GM18520 (cell line): ENCODE measurements around the gene ZBTB21.

Experiments used
- ATAC-seq: cut with Tn5 transposase; IDR thresholded peaks from one replicate; pipeline ENCODE4 v1.9.1; 2021; ENCODE audit not compliant: unreplicated experiment

The ZBTB21 gene

DNA sequence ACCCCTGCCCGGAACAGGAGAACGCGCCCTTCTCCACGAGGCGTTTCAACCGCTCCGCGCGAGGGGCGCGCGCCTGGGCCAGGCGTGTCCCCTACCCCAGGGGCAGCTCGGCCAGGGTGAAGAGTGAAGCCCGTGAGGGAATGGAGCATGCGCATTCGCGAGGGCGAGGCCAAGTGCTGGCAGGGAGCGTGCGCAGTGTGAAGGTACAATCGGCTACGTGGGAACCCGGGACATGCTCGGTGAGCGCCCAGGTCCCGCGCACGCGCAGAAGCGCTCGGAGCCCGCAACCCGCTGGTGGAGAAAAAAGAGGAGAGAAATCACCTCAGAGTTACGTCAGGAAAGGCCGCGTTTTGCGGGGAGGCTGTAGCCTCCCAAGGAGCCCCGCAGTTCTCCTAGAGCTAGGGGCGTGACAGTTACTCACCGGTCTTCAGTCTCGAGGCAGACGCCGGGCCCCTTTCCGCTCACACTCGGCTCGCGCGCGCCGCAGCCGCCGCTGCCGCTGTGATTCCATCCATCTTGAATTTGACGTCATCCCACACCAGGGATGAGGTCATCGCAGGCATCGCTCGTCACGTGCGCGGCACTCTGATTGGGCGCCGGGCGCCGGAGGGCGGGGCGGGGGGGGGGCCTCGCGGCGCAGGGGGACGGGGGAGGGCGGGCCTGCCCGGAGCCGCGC lies at the start of gene ZBTB21:
TSS of gene ZBTB21 (minus strand) at position 530 of the 676 bp plus-strand sequence. CDS start 16,265 bp downstream, outside the sequence.
- peak; percentile 63 for ATAC-seq

DNA sequence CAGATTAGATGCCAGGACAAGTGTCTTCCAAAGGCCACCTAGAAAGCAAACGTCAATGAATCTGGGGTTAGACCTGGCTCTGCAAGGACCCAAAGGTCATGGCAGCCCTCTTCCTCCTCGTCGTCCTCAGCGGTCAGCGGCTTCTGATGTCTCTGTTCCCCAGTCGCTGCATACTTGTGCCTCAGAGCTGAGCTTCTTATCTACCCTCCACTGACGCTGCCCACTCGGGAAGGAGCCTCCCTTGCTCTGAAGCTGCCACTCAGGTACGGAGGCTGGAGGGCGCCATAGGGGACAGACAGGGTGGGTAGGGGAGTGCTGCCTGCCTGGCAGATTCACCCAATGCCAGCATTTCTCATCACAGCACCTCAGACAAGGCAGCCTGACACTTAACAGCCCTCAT lies 49.6 kb upstream of the ZBTB21 start:
- ATAC-seq = no peak

DNA sequence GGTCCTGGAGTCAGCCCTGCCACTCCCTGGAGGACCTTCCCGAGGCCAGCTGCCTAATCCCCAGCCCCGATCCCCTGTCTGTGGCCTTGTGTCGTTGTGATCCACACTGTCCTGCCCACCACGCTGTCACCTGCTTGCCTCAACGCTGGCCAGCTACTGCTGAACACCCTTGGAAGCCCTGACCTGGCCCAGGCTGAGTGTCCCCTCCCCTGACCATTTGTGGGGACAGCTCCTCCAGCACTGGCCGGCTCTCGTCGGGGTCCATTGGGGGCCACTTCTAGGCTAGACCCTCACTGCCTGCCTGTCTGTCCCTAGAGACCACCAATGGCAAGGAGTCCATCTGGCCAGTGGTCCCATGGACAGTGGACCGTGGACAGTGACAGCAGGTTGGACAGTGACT lies 49.0 kb upstream of the ZBTB21 start:
- ATAC-seq = no peak

DNA sequence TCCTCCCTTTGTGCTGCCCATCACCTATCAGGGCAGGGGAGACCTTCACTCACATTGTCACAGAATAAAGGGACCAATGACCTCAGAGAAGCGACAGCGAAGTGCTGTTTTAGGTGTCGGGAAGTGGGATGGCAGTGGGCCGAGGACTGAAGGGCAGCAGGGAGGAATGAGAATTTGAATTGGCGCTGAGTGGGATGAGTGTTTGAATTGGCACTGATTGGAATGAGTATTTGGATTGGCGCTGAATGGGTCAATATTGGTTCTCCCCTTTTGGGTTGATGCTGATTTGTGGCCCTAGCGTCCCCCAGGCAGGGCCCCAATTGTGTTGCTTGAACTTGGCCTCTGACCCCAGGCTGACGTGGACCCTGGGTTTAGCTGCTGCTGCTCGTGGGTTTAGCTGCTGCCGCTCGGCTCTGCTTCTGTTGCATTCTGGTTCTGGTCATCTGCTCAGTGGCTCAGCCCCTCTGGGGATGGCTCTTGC lies 48.5 kb upstream of the ZBTB21 start:
- ATAC-seq = no peak

DNA sequence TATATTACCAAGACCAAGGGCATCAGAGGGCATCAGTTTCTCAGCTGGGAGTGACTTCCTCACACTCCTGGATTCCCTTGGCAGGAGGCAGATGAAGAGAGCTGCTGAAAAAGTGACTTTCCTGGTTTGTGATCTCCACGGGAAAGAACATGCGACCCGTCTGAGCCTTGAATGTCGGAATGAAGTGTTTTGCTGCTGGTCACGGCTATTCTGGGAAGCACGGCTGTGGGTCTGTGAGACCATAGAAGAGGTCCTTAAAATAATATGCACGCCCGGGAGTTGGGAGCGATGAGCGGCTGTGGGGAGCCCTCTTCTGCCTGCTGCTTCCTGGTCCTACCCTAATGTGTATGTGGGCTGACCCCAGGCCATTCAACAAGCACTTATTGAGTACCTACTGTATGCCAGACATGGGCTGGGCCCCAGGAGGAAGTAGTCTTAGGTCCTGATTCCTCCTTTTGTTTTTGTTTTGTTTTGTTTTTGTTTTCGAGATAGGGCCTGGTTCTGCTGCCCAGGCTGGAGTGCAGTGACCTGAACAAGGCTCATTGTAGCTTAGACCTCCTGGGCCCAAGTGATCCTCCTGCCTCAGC lies 47.8 kb upstream of the ZBTB21 start:
- no peak for ATAC-seq

DNA sequence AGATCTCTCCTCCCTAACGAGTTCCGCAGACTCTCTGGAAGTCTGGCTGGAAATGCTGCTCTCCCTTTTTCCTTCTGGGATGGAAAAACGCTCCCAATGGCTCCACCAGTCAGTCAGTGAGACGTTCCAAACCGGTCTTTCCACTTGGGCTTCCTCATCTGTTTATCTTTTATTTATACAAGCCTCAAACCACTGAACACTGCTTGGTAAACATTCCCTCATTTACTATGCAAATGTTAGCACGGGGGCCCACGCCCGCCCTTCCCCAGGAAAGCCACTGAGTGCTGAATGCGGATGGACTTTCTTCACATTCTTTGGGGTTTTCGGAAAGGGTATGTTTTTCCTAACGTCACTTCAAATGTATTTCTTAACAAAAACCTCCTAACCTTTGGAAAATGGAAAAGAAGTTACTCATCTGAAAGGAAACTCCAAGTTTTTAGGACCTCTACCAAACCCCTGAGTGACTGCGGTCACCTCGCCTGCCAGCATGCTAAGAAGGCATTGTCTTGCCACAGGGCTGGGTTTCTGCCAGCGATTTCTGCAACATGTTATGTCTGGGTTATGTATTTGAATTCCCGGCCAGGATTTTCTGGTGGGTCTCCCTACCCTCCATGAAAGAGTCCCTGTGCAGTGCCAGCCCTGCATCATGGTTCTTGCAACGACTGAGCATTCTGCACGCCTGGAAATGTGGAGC lies 47.0 kb upstream of the ZBTB21 start:
- no peak for ATAC-seq

DNA sequence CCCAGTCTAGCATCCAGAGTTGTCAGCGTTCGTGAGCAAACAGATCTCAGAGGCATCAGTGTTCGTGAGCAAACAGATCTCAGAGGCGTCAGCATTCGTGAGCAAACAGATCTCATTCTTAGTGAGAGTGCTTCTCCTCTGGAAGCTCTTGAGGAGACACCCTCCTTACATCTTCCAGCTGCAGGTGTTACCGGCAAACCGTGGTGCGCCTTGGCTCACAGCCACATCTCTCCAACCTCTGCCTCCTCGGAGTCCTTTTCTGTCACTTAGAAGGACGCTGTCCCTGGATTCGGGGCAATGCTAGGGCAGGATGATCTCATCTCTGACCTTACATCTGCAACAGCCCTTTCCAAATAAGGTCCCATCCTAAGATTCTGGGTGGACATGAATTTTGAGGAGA lies 46.3 kb upstream of the ZBTB21 start:
- ATAC-seq = no peak

DNA sequence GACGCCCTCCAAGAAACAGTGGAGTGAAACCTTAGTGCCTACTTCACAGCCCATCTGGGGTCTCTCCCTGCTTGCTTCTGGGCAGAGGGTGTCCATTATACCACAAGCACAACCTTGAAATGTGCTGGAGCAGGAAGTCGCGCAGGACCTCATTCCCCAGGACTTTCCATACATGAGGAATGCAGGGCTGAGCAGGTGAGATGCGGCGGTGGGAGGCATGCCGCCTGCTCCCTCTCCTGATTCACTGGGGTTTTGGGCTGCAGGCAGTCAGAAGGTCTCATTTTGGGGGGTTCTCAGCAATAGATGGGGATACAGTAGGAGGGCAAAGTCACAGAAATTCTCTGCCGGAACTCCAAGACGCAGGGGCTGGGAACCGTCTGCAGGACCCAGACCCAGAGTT lies 45.3 kb upstream of the ZBTB21 start:
- no peak for ATAC-seq

DNA sequence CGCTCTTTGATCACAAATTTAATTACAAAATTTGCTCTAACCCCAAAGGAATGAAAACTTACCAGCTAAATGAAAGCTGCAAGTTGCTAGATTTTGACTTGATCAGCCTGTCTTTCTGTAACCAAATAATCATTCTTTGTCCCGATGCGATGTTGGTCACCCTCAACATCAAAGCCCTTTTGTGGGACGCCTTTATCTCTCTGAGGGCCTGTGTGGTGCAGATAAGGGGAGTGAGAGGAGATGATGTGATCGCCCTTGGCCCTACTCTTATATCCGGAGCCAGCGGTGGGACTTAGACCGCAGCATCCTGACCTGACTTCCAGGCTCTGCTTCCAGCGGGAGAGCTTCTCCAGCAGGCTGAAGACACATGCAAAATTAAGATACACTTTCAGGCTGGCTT lies 41.6 kb upstream of the ZBTB21 start:
- ATAC-seq = no peak

DNA sequence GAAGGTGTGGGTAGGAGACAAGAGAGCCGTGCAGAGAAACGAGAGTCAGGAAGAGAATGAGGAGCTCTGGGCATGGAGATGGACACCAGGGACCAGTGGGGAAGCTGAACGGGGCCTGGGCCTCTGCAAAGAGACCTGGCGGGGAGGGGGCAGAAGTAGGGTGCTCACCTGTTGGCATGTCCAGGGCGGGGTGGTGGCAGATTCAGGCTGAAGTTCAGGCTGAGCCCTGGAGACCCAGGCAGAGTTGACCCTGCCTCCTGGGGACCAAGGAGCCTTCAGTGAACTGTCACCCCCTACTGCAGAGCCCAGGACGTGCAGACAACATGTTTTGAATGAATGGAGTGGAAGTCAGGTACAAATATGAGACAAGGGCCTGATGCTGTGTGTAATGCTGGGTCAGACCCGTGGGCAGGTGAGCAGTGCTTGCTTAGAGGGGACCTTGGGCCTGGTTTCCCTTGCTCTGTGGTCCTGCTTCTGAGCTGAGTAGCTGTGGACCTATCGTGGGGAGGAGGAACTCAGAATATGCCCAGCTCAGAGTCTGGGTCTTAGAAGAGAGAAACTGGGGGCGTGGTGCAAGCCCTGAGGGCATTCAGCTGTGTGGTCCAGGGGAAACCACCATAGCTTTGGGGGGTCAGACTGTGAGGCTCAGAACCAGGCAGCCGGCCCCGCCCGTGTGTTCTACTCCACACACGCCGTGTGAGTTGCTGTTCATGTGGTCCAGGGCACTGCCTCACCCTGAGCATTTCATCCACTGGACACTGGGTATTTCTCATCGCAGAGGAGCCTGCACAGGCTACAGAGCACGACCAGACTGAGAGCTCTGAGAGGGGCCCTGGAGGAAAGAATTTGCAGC lies 39.6 kb upstream of the ZBTB21 start:
- no peak for ATAC-seq

DNA sequence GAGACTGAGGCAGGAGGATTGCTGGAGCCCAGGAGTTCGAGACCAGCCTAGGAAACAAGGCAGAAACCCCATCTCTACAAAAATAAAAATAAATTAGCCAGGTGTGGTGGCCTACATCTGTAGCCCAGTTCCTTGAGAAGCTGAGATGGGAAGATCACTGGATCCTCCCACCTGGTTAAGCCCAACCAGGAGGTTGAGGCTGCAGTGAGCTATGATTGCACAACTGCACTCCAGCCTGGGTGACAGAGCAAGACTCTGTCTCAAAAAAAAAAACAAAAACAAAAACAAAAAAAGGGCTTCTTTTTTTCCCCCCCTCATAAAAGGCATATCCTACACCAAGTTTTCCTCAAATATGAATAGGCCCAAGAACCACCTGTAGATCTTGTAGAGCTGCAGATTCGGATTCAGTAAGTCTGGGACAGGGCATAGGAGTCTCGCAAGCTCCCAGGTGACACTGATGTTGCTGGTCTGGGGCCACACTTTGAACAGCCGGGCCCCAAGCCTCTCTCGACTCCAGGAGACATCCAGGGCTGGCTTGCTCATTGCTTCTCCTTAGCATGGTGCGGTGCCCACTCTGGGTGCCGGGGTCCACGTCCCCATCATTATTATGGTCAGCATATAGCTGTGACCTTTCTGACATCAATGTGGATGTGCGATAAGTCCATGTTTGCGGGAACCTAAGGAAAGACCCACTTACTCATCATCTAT lies 38.9 kb upstream of the ZBTB21 start:
- ATAC-seq = no peak

DNA sequence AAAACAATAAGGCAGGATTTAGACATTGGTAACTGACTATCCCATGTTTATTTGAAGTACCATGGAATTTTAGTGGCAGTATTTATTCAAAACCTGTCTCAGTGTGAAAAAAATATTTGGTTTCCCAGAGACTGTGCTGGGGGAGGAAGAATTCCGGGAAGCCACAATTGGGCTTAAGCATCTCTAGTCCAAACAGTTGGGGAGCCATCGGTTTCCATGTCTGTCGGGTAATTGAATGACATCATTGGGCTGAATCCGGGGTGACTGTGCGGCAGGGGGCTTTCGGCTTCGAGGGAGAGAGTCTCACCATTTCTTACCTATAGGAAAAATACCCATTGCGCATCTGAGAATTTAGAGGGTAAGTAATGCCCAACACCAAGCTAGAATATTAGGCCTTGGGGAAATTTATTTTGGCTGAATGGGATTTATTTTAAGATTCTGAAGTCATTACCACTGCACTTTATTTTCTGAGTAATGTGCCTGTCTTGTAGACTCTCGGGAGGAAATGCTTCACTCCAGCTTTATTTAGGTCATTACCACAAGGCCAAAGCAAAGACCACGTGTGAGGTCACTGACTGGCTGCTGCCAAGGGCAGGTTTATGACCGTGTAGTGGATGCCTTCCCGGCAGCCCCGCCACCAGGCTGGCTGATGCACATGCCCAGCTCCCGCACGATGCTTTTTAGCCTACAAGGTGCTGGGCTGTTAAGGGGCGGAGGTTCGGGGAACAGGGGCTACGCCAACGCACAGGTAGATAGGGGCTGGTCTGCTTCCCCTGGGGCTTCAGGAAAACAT lies 37.9 kb upstream of the ZBTB21 start:
- ATAC-seq = no peak

DNA sequence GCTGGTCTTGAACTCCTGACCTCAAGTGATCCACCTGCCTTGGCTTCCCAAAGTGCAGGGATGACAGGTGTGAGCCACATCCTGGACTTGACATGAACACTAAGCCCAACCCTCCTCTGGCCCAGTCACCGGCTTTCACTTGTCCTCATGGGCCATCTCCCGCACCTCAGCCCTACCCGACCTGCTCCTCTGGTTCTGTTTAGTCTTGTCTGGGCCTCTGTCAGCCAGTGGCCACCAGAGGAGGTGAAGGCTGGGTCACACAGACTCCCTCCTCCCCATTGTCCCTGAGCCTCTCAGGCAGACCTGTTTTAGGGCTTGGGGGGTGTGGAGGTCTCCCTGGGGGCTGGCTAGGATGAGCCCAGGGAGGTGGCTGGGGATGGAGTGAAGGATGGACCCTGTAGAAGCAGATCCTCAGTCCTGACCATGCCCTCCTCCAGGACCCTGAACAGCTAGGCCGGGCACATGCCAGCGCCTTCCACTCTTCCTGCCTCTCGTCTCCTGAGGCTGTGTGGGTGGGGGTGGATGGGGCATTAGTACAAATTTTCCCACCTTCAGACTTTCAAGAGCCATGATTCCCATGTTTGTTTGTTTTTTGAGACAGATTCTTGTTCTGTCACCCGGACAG lies 34.8 kb upstream of the ZBTB21 start:
- no peak for ATAC-seq

DNA sequence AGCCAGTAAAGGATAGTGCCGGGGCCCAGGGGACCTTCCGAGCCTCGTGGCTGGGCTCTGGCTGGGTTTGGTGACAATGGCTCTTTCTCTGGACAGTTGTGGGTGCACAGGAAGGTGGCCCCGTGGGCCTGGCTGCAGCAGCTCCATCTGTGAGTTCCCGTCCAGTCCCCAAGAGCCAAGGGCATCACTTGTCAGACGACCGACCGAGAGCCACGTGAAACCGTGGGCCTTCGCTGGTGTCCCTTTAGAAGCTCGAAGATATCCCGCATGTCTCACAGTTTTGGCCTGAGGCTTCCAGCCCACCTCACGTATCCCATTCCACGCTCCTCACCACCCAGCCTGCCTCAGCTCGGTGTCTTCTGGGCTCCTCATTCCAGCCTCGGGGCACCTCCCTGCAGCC lies 33.8 kb upstream of the ZBTB21 start:
- no peak for ATAC-seq

DNA sequence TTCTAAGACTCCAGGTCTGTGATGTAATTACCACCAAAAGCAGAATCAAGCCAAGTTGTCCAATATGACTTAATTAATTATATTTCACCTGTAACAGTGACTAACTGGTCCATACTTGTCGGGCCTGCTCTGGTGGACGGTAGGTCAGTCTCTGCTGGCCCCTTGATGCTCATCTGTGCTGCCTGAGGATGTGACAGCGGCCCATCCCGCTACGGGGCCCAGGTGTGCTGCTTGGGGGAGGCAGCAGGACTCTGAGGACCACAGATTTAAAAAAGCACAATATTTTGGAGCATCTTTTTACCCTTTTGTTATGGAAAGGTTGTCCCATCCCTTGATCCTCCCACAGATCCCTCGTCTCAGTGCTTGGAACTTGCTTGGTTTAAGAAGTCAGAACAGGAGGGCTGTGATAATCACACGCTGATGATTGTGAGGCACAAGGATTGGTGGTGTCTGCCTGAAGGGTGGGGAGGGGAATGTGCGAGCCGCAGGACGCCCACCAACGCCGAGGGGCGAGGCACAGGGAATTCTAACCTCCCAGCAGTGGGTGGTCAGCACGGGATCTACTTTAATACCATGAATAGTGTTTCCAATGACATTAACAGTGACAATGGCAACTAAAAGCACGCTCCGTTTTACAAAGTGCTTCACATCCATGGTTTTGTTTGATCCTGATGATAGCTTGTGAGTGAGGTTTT lies 33.2 kb upstream of the ZBTB21 start:
- no peak for ATAC-seq

DNA sequence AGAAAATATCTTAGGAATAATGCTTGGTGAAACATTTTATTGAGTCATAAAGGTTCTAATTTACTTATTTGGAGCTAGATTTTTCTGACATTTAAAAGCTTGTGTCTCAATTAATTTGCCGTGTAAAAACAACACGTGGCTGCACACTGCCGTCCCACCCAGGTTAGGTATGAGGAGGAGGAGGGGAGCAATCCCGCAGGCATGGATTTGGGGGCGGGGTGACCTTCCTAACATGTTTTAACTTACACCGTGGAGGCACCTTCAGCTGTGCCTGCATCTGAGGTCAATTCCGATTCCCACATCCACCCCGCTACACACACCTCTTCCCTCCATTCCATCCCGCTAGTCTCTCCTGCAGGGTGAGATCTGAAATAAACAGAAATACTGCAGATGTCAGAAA lies 32.5 kb upstream of the ZBTB21 start:
- no peak for ATAC-seq

DNA sequence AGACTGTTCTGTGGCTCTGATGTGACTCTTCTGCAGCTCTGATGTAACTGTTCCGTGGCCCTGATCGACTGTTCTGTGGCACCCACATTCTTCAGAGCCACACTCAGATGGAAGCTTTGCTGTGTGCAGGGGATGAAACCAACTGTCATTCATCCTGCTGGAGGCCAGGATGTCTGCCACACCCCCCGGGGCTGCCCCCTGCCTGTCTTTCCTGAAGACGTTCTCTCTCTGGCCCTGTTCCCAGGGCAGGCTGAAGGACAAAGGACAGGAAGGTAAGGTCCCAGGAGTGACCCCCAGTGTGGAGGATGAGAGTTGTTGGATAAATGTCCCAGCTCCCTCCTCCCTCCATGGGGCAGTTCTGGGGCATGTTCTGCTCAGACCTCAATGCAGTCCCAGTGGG lies 31.6 kb upstream of the ZBTB21 start:
- ATAC-seq = no peak

DNA sequence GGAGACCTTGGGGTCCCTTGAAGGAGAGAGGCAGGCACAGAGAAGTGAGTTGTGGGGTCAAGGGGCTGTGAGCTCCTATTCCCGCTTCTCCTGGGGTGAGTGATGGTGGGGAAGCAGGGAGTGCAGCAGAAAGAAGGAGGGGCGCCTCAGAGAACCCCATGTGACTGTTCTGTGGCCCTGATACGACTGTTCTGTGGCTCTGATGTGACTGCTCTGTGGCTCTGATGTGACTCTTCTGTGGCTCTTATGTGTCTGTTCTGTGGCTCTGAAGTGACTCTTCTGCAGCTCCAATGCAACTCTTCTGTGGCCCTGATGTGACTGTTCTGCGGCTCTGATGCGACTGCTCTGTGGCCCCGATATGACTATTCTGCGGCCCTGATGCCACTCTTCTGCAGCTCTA lies 31.1 kb upstream of the ZBTB21 start:
- no peak for ATAC-seq
